Upper lobe of left lung (tissue), 6 donors: ENCODE measurements around the gene PHF8. TPM values are rescaled to one million over a fixed set of nuclear protein-coding genes. Genes with fewer than 3 reads are reported as not detected.

Experiments
- ATAC-seq, 2 donors: fragments of 200-7000 bp; cut with Tn5 transposase; one replicate each; pipeline ENCODE4 v1.9.1; 2022; ENCODE audit warnings: mild to moderate bottlenecking in 2 of 2, moderate library complexity in 2 of 2; ENCODE audit not compliant: low FRiP score in 2 of 2
- DNase-seq, 2 donors: peaks; one replicate each; pipeline ENCODE4 v3.0.0-alpha.2; 2019 to 2020
- H3K27ac ChIP-seq, 4 donors: fragments of 200-600 bp; sonication (generic); one replicate each; pipeline ENCODE4 v1.5.1; 2016 to 2019
- H3K27me3 ChIP-seq, 4 donors: fragments of 200-600 bp; sonication (generic); one replicate each; pipeline ENCODE4 v1.5.1; 2017 to 2019
- H3K36me3 ChIP-seq, 4 donors: fragments of 200-600 bp; sonication (generic); one replicate each; pipeline ENCODE4 v1.5.1; 2016 to 2019
- H3K4me1 ChIP-seq, 4 donors: fragments of 200-600 bp; sonication (generic); one replicate each; pipeline ENCODE4 v1.5.1; 2018 to 2019
- H3K4me3 ChIP-seq, 4 donors: fragments of 200-600 bp; sonication (generic); one replicate each; pipeline ENCODE4 v1.5.1; 2017 to 2019; ENCODE audit warnings: mild to moderate bottlenecking in 2 of 4, moderate library complexity in 1 of 4
- H3K9me3 ChIP-seq, 4 donors: fragments of 200-600 bp; sonication (generic); one replicate each; pipeline ENCODE4 v1.5.1; 2018 to 2019
- EP300 ChIP-seq, 4 donors: sonication (generic); formaldehyde crosslinking; IDR thresholded peaks; one replicate each; pipeline ENCODE4 v1.5.1; 2017; ENCODE audit warnings: antibody characterized with exemption in 4 of 4, control low read depth in 2 of 4
- POLR2A ChIP-seq, 4 donors: fragments of 450-650 bp; IDR thresholded peaks; one replicate each; pipeline ENCODE4 v1.5.1; 2016 to 2017; ENCODE audit warnings: antibody characterized with exemption in 4 of 4, mild to moderate bottlenecking in 2 of 4
- POLR2AphosphoS5 ChIP-seq, 2 donors: sonication (generic); formaldehyde crosslinking; IDR thresholded peaks; one replicate each; pipeline ENCODE4 v1.5.1; 2017; ENCODE audit warnings: antibody characterized with exemption in 2 of 2
- WGBS, 2 donors: methylation state at CpG; one replicate each; pipeline ENCODE4 v1.1.5; 2017 to 2018; 5-methylcytosine and 5-hydroxymethylcytosine counted together
- total RNA-seq, 6 donors: library from RNA; depleted of rRNA in 4 of 6; stranded (reverse); fragments of >200 nt in 4 of 6; gene quantifications; one replicate each; pipeline versions ENCODE4 v1.1.0 to v1.2.1, GENCODE V29; 2016 to 2021
- TF ChIP-seq, protein P1 (sequence below), 6 experiments: fragments of 450-650 bp in 4 of 6; fragments of 200-600 bp in 2 of 6; sonication (generic) in 2 of 6; IDR thresholded peaks; one replicate each; pipeline ENCODE4 v1.5.1; 2016 to 2019; ENCODE audit warnings: antibody characterized with exemption in 6 of 6
- donor health status: DM: no; HTN: no; CAD: no; lungs with moderate emphysema.
- donor health status: DM: no; HTN: yes; CAD: no; lungs with severe emphysema.

The PHF8 gene
- total RNA-seq, 6 donors from 2014 or later: 23.7 to 125 (median 27.1) TPM

DNA sequence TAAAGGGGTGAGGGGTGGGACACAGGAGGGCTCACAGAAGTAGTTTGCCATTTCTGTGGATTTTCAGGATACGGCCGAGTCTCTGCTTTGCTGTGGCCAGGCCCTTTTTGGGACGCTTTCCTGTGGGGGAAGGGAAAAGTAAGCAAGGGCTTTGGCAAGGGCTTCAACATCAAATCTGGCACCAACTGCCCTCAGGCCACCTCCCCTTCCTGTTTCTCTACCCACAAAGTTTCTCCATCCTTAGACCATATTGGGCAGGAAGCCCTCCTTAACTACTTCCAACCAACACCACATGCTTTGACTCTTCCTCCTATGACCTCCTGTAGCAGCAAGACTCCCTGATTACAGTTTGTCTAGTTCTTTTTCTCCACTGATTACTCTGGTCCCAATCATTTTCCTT, 105.1 kb downstream of the PHF8 start:
- no peaks in the 10 kb centered on the region for H3K4me1 ChIP-seq
- H3K27me3 ChIP-seq: no peaks in the 10 kb centered on the region
- H3K27ac ChIP-seq: no peak overlapping the region
- no peak for DNase-seq
- H3K4me3 ChIP-seq: no peak overlapping the region
- ATAC-seq: no peak
- peaks cover 0 to 54% (median 16%) of the 10 kb centered on the region in 4 donors for H3K36me3 ChIP-seq
- WGBS, 2 donors: 21 to 58% methylated on average over 3 of the region's 3 CpGs
- no peaks in the 10 kb centered on the region for H3K9me3 ChIP-seq
- TF ChIP-seq POLR2AphosphoS5 (IDR thresholded peaks at IDR 0.05) (no peak), EP300 (IDR thresholded peaks at IDR 0.05) (no peak), POLR2A (IDR thresholded peaks at IDR 0.05) (no peak)
- TF ChIP-seq, protein P1, sequence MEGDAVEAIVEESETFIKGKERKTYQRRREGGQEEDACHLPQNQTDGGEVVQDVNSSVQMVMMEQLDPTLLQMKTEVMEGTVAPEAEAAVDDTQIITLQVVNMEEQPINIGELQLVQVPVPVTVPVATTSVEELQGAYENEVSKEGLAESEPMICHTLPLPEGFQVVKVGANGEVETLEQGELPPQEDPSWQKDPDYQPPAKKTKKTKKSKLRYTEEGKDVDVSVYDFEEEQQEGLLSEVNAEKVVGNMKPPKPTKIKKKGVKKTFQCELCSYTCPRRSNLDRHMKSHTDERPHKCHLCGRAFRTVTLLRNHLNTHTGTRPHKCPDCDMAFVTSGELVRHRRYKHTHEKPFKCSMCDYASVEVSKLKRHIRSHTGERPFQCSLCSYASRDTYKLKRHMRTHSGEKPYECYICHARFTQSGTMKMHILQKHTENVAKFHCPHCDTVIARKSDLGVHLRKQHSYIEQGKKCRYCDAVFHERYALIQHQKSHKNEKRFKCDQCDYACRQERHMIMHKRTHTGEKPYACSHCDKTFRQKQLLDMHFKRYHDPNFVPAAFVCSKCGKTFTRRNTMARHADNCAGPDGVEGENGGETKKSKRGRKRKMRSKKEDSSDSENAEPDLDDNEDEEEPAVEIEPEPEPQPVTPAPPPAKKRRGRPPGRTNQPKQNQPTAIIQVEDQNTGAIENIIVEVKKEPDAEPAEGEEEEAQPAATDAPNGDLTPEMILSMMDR (IDR thresholded peaks at IDR 0.05): no peak

DNA sequence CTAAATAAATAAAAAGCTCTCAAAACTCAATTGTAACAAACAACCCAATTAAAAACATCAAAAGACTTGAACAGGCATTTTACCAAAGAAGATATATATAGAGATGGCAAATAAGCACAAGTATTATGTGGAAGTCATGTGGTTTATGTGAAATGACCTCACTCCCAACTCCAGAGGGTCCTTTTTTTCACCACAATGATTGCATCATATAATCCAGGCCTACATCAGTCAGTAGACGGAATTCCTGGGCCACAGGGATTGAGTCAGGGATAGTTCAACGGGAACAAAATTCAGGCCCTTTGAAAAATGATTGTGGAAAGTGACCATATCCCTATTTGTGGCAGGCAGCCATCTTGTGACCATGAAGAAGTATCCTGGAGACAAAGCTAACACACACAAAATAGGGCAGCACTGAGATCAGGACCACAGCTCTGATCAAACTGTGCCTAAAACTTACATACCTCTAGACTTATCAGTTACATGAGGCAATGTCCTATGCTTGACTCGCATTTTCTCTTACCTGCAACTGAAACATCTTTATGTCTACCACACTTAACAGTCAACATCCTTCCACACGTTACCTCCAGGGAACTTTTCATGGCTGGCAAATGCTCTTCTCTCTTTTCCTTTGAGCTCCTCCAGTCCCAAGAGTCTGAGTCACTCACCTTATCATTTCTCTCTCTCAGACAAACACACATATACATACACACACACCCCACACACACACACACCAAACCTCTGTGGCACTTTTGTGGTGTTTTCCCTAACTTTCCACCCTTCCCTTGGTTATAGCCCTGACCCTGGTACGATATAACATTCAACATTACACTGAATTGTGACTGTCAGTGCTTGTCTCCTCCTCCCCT, 113.5 kb downstream of the PHF8 start:
- no peak overlapping the region for H3K27ac ChIP-seq
- no peak for TF ChIP-seq POLR2AphosphoS5 (IDR thresholded peaks at IDR 0.05)
- TF ChIP-seq POLR2A (IDR thresholded peaks at IDR 0.05): no peak
- TF ChIP-seq, protein P1 (IDR thresholded peaks at IDR 0.05): no peak
- TF ChIP-seq EP300 (IDR thresholded peaks at IDR 0.05): no peak
- H3K27me3 ChIP-seq: no peaks in the 10 kb centered on the region
- DNase-seq (no peak), ATAC-seq (no peak)
- H3K9me3 ChIP-seq: no peaks in the 10 kb centered on the region
- H3K4me1 ChIP-seq: no peaks in the 10 kb centered on the region
- whole genome bisulfite sequencing, 2 donors: 57 to 87% methylated on average over 5 of the region's 5 CpGs
- H3K36me3 ChIP-seq: no peaks in the 10 kb centered on the region
- no peak overlapping the region for H3K4me3 ChIP-seq

DNA sequence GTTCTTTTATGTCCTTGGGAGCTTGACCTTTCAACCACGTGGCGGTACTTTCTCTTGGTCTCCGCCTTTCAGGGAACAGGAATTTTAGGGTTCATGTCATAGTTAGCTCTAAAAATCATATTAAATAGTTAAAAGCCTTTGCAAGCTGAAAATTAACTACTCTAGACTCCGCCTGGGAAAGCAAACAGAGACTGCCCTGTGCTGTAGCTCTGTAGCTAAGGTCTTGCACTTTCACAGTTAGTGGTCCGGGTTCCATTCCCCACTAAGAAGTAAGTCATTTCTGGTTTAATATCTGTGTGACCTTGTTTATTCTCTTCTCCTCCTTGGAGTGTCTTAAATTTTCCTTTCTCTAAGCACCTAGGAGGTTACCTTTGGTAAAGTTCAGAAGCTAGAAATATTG, 118.2 kb downstream of the PHF8 start:
- no peaks in the 10 kb centered on the region for H3K9me3 ChIP-seq
- no peaks in the 10 kb centered on the region for H3K36me3 ChIP-seq
- ATAC-seq: no peak
- H3K4me1 ChIP-seq: no peaks in the 10 kb centered on the region
- H3K27me3 ChIP-seq: peaks cover 0 to 2% (median 0%) of the 10 kb centered on the region in 4 donors
- no peak for TF ChIP-seq EP300 (IDR thresholded peaks at IDR 0.05)
- TF ChIP-seq, protein P1 (IDR thresholded peaks at IDR 0.05): no peak
- TF ChIP-seq POLR2AphosphoS5 (IDR thresholded peaks at IDR 0.05): no peak
- TF ChIP-seq POLR2A (IDR thresholded peaks at IDR 0.05): no peak
- 57 to 70% methylated on average over 5 of the region's 5 CpGs for WGBS, 2 donors
- no peak overlapping the region for H3K27ac ChIP-seq
- no peak overlapping the region for H3K4me3 ChIP-seq
- DNase-seq: no peak

DNA sequence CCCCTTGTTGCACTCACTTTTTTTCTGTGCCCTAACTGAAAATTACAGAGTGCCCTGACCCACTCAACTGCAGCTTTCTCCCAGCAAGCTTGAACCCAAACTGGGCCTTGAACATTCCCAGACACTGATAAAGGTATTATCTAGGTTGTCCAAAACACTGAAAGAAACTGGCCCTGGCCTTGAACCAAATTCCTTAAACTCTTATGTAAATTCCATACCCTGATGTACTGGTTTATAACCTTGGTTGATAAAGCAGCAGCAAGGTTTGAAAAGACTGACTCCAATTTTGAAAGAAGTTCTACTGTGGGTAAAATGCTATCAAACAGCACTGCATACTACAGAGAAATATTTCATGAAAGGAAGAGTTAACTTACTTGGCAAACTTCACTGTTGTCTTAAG, 125.6 kb downstream of the PHF8 start:
- Histone ChIP-seq H3K9me3 (no peaks in the 10 kb centered on the region), H3K27ac (no peak overlapping the region), H3K4me1 (no peaks in the 10 kb centered on the region), H3K27me3 (no peaks in the 10 kb centered on the region), H3K4me3 (no peak overlapping the region), H3K36me3 (no peaks in the 10 kb centered on the region)
- TF ChIP-seq POLR2AphosphoS5 (IDR thresholded peaks at IDR 0.05) (no peak), EP300 (IDR thresholded peaks at IDR 0.05) (no peak), POLR2A (IDR thresholded peaks at IDR 0.05) (no peak)
- TF ChIP-seq, protein P1 (IDR thresholded peaks at IDR 0.05): no peak
- ATAC-seq (no peak), DNase-seq (no peak)

DNA sequence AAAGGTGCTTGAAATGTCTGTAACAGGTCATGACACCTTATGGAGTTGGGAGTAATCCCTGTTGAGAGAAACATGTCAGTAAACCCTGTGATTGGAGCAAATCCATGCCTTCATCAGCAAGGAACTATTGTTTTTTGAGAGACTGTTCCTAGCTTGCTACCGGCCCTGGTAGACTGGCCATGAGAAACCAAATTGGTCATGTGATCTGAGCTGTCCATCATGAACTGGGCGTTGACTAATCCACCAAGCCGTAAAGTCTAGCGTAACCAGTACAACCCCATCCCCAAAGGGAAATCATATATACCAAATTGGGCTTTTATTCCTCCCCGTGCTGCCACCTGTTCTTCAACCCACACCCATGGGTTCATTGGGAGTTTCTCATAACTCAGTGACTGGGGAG, 143.7 kb downstream of the PHF8 start:
- no peak for DNase-seq
- H3K9me3 ChIP-seq: no peaks in the 10 kb centered on the region
- 80 to 100% methylated on average over 2 to 5 of the region's 5 CpGs for WGBS, 2 donors
- TF ChIP-seq POLR2A (IDR thresholded peaks at IDR 0.05) (no peak), POLR2AphosphoS5 (IDR thresholded peaks at IDR 0.05) (no peak), EP300 (IDR thresholded peaks at IDR 0.05) (no peak)
- TF ChIP-seq, protein P1 (IDR thresholded peaks at IDR 0.05): no peak
- no peak overlapping the region for H3K4me3 ChIP-seq
- no peaks in the 10 kb centered on the region for H3K4me1 ChIP-seq
- H3K36me3 ChIP-seq: no peaks in the 10 kb centered on the region
- H3K27ac ChIP-seq: no peak overlapping the region
- H3K27me3 ChIP-seq: no peaks in the 10 kb centered on the region
- no peak for ATAC-seq
